ENCODE measurements around the gene HLA-DOA.

Gene HLA-DOA

DNA sequence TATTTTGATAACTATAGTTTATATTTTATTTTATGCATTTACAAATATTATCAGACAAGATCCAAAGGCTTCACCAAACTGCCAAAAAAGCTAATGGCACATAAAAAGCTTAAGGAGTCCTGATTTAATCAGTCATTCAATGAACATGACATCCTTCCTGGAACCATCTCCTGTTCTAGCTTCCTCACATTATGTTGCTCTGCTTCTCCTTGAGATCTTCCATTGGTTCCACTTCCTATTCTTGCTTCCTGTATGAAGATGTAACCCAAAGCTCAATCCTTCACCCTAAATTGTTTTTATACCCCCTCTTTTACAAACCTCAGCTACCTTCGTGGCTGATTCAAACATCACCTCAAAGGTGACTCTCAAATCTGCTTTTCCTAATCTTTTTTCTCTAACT lies 45.5 kb downstream of the HLA-DOA start:
- no peak for DNase-seq (ENCODE audit: low read depth, low spot score)

DNA sequence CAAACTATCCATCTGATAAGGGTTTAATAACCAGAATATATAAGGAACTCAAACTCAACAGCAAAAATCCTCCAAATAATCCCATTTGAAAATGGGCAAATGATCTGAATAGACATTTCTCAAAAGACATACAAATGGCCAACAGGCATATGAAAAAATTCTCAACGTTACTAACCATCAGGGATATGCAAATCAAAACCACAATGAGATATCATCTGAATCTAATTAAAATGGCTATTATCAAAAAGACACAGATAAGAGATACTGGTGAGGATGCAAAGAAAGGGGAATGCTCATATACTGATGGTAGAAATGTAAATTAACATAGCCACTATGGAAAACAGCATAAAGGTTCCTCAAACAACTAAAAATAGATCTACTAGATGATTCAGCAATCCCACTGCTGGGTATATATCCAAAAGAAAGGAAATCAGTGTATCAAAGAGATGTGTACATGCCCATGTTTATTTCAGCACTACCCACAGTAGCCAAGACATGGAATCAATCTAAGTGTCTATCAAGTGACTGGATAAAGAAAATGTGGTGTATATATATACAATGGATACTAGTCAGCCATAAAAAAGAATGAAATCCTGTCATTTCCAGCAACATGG lies 47.1 kb downstream of the HLA-DOA start:
- DNase-seq (ENCODE audit: low read depth, low spot score) = no peak

DNA sequence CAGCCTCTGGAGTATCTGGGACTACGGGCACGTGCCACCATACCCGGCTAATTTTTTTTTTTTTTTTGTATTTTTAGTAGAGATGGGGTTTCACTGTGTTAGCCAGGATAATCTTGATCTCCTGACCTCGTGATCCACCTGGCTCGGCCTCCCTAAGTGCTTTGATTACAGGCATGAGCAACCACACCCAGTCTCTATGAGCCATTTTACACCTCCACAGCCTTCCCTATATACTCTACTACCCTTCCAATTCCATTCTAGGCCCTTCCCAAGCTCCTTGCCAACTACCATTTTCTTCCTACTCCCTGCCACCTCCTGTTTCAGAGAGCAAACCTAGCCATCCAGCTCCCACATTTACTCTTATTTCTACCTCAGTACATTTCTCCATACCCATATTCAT lies 48.8 kb downstream of the HLA-DOA start:
- DNase-seq (ENCODE audit: low read depth, low spot score) = no peak

DNA sequence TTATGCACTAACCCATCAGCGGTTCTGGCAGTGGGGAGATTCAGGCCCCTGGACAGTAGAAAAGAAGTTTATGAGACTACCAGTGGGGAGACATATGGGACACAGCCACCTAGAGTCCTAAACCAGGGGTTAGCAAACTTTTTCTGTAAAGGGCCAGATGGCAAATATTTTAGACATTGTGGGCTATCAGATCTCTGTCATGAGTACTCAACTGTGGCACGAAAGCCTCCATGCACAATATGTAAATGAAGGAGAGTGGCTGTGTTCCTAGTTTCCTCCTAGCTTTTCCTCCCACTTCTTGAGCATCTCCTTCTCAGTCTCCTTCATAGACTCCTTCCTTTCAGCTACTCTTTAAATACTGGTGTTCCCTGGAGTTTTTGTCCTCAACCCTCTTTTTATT lies 53.2 kb downstream of the HLA-DOA start:
- DNase-seq (ENCODE audit: low read depth, low spot score) = no peak

DNA sequence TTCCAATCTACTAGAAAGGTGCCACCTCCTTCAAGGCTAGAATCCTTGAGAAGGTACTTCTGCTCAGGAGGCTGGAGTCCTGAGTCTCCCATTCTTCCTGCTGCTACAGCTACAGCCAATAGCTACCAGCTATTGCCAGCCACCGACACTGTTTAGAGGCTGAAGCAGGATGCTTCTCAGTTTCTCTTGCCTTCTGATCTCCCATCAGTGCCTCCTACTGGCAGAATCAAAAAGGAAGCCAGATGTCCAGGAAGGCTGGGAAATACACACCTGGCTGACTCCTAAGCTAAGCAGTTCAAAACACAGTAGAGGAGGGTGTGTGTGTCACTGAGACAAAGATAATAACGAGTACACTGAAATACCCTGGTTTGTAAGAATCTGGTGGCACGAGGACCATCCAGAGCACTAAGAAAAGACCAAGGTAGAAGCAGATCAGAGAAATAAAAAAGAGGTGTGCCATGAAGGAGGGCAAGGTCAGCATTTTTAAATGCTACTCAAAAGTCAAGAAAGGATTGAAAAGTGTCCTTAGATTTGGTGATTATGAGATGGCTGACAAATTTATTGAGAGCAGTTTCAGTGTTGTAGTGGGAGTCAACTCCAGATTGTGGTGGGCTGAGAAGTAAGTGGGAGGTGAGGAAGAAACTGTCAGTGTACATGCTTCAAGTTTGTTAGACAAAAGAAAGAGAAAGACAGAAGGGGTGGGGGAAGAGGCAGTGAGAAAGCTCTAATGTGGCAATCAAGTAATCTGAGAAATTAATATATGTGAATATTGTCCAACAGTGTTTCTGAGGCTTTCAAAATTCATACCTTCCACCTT lies 54.2 kb downstream of the HLA-DOA start:
- DNase-seq (ENCODE audit: low read depth, low spot score) = no peak

DNA sequence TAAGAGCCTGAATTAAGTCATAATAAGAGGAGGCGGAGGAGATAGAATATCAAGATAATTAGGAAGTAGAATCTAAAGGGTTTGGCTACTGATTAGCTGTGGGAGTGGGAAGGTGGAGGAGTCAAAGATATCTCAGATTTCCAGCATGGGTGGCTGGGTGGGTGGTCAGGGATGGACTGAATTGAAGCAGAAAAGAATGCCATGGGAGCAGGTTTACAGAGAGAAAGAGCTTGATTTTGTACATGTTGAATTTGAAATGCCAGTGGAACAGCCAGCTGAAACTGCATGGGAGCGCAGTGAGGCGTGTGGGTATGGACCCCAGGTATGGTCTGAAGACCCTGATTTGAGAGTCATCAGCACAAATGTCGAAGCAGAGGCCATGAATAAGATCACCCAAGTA lies 55.1 kb downstream of the HLA-DOA start:
- DNase-seq (ENCODE audit: low read depth, low spot score) = no peak
